PC-3 (cell line): Measurements from ENCODE around the gene METTL26. TPM values are rescaled to one million over a fixed set of nuclear protein-coding genes. Genes with fewer than 3 reads are reported as not detected.

Experiments
- ATAC-seq: fragments of 200-7000 bp; cut with Tn5 transposase; 2 replicates; pipeline ENCODE4 v1.9.1; 2020; ENCODE audit warnings: mild to moderate bottlenecking, moderate library complexity
- BruUV-seq: library from RNA; stranded (reverse); fragments of 400-500 nt; replicated peaks from 2 replicates; lab custom pipeline; 2021; lab: Mats Ljungman, UMichigan
- CTCF ChIA-PET: fragments of 300-600 bp; sonication (Branson Sonifier 250); formaldehyde crosslinking; loops from one replicate; lab custom pipeline; 2022; ENCODE audit warnings: antibody characterized with exemption; lab: Charles Lee
- POLR2A ChIA-PET: fragments of 300-600 bp; sonication (Branson Sonifier 250); formaldehyde crosslinking; loops from one replicate; lab custom pipeline; 2022; ENCODE audit warnings: antibody characterized with exemption; ENCODE audit not compliant: unreplicated experiment; lab: Charles Lee
- DNase-seq: peaks from one replicate; pipeline ENCODE4 v3.0.0-alpha.2; 2015
- H2AFZ ChIP-seq: fragments of 300-600 bp; sonication (generic); 2 replicates; pipeline ENCODE4 v1.6.0; 2016; ENCODE audit warnings: antibody characterized with exemption, low read length
- H3F3A ChIP-seq: fragments of 300-600 bp; sonication (generic); one replicate; pipeline ENCODE4 v1.6.0; 2017; ENCODE audit warnings: antibody characterized with exemption, low read length, control low read depth, mild to moderate bottlenecking; ENCODE audit not compliant: unreplicated experiment
- H3K27ac ChIP-seq: fragments of 300-600 bp; sonication (generic); 2 replicates; pipeline ENCODE4 v1.5.1; 2016; ENCODE audit warnings: mild to moderate bottlenecking, low read length
- H3K27me3 ChIP-seq: fragments of 300-600 bp; sonication (generic); 2 replicates; pipeline ENCODE4 v1.6.1; 2016; ENCODE audit warnings: low read length, mixed read lengths
- H3K36me3 ChIP-seq: fragments of 300-600 bp; sonication (generic); 2 replicates; pipeline ENCODE4 v1.6.1; 2016; ENCODE audit warnings: low read depth, mixed run types, low read length, mixed read lengths
- H3K4me1 ChIP-seq: fragments of 300-600 bp; sonication (generic); 2 replicates; pipeline ENCODE4 v1.5.1; 2016; ENCODE audit warnings: low read length; ENCODE audit not compliant: insufficient read depth
- H3K4me2 ChIP-seq: fragments of 300-600 bp; sonication (generic); 2 replicates; pipeline ENCODE4 v1.6.0; 2016; ENCODE audit warnings: low read length
- H3K4me3 ChIP-seq: fragments of 300-600 bp; sonication (generic); 2 replicates; pipeline ENCODE4 v1.5.1; 2016; ENCODE audit warnings: mild to moderate bottlenecking, low read length, mixed read lengths
- H3K79me2 ChIP-seq: fragments of 300-600 bp; sonication (generic); 2 replicates; pipeline ENCODE4 v1.6.1; 2017; ENCODE audit warnings: low read length, mixed read lengths
- H3K9ac ChIP-seq: fragments of 300-600 bp; sonication (generic); 2 replicates; pipeline ENCODE4 v1.6.0; 2016; ENCODE audit warnings: mild to moderate bottlenecking, low read length
- H3K9me2 ChIP-seq: fragments of 300-600 bp; sonication (generic); replicated peaks from 2 replicates; pipeline ENCODE4 v1.6.1; 2016; ENCODE audit warnings: mixed run types, low read length, mixed read lengths
- H3K9me3 ChIP-seq: fragments of 300-600 bp; sonication (generic); 2 replicates; pipeline ENCODE4 v1.6.1; 2016; ENCODE audit warnings: low read length, mixed read lengths
- H4K20me1 ChIP-seq: fragments of 300-600 bp; sonication (generic); 2 replicates; pipeline ENCODE4 v1.6.1; 2016; ENCODE audit warnings: low read length, mixed read lengths
- EZH2 ChIP-seq: fragments of 300-600 bp; sonication (generic); IDR thresholded peaks from one replicate; pipeline ENCODE4 v1.6.1; 2017; ENCODE audit warnings: antibody characterized with exemption, mild to moderate bottlenecking, low read length; ENCODE audit not compliant: unreplicated experiment
- EZH2phosphoT487 ChIP-seq: fragments of 300-600 bp; sonication (generic); IDR thresholded peaks from 2 replicates; pipeline ENCODE4 v1.6.1; 2018; ENCODE audit warnings: mild to moderate bottlenecking, antibody characterized with exemption, low read length, borderline replicate concordance
- intact Hi-C: fragments of 100-400 bp; cut with micrococcal nuclease; formaldehyde crosslinking; loops from 2 replicates; pipeline ENCODE4 v1.9.0; 2023
- total RNA-seq: library from RNA; depleted of rRNA; stranded (reverse); fragments of >200 nt; gene quantifications from 2 replicates; pipeline ENCODE4 v1.2.3, GENCODE V29; 2014
- TF ChIP-seq, protein P1 (sequence below): fragments of 300-600 bp; sonication (generic); conservative IDR thresholded peaks from 2 replicates; pipeline ENCODE4 v1.5.1; 2017; ENCODE audit warnings: antibody characterized with exemption, low read depth, mild to moderate bottlenecking, low read length

Gene METTL26
- total RNA-seq, 1 experiment from 2014 or later: 179 TPM

GRCh38 chr16:628321-629061 lies 7.6 kb downstream of the METTL26 start:
- H3K4me1 ChIP-seq: peaks cover 17% of the 10 kb centered on the region
- CTCF ChIA-PET: no interaction called here

DNA sequence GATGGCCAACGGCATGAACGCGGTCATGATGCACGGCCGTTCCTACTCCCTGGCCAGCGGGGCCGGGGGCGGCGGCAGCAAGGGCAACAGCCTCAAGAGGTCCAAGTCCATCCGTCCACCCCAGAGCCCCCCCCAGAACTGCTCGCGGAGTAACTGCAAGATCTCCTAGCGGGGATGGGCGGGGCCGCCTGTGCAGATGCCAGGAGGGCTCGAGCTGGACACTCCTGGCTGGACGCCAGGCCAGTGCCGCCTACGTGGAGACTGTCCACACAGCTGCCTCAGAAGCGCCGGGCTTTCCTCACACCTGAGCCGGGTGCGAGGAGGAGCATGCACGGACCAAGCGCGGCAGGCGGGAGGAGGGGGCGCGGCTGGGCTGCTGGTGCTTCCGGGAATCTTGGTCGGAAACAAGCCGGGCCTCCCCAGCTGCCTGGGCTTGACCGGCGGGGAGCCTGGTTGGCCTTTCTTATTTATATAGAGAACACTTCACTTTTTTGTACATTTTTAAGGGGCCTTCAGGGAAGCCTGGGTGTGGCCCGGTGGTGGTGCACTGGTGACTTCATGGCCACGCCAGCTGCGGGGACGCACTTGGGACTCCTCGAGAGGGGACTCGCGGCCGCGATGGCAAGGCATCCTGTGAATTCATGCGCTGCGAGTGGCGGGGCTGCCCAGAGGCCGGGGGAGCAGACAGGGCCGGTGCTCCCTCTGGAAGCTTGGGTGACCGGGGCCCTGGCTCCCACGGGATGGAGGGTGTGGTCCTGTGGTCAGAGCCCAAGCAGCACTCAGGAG lies 8.5 kb downstream of the METTL26 start:
- H3K79me2 ChIP-seq: 0 out of 2 replicates have a peak, but pooled peaks cover 3% of the 10 kb centered on the region
- H3K9me2 ChIP-seq: no peaks in the 10 kb centered on the region
- H3K4me1 ChIP-seq: peaks cover 20% of the 10 kb centered on the region
- ATAC-seq (peak; percentile 51), DNase-seq (peak; percentile 46)
- no peak overlapping the region for H3K4me3 ChIP-seq
- peak overlapping the region; percentile 67 for H3K4me2 ChIP-seq
- no peaks in the 10 kb centered on the region for H3F3A ChIP-seq
- TF ChIP-seq, protein P1, sequence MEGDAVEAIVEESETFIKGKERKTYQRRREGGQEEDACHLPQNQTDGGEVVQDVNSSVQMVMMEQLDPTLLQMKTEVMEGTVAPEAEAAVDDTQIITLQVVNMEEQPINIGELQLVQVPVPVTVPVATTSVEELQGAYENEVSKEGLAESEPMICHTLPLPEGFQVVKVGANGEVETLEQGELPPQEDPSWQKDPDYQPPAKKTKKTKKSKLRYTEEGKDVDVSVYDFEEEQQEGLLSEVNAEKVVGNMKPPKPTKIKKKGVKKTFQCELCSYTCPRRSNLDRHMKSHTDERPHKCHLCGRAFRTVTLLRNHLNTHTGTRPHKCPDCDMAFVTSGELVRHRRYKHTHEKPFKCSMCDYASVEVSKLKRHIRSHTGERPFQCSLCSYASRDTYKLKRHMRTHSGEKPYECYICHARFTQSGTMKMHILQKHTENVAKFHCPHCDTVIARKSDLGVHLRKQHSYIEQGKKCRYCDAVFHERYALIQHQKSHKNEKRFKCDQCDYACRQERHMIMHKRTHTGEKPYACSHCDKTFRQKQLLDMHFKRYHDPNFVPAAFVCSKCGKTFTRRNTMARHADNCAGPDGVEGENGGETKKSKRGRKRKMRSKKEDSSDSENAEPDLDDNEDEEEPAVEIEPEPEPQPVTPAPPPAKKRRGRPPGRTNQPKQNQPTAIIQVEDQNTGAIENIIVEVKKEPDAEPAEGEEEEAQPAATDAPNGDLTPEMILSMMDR: no peak
- TF ChIP-seq EZH2 (no peak), EZH2phosphoT487 (no peak)
- H3K36me3 ChIP-seq: no peaks in the 10 kb centered on the region
- POLR2A ChIA-PET: interaction anchor here (0.6 kb wide), 1 partner anchor 371 kb away, joined by 16 read pairs; no protein-coding TSS in a partner anchor
- BruUV-seq: no TSS peak
- H2AFZ ChIP-seq: no peak overlapping the region
- H3K27me3 ChIP-seq: no peaks in the 10 kb centered on the region
- H4K20me1 ChIP-seq: no peaks in the 10 kb centered on the region
- CTCF ChIA-PET: no interaction called here
- peak overlapping the region; percentile 37 for H3K27ac ChIP-seq
- H3K9ac ChIP-seq: no peak overlapping the region
- intact Hi-C loops: no loop called here
- H3K9me3 ChIP-seq: no peaks in the 10 kb centered on the region

More at GRCh38 chr16:628321-629061, 7.6 kb downstream of the METTL26 start:
- no TSS peak for BruUV-seq
- intact Hi-C loops: no loop called here
- no peak overlapping the region for H2AFZ ChIP-seq
- H4K20me1 ChIP-seq: no peaks in the 10 kb centered on the region
- POLR2A ChIA-PET: no interaction called here
- ATAC-seq: no peak
- H3K4me3 ChIP-seq: no peak overlapping the region
- H3K9me2 ChIP-seq: no peaks in the 10 kb centered on the region
- H3F3A ChIP-seq: no peaks in the 10 kb centered on the region
- no peaks in the 10 kb centered on the region for H3K27me3 ChIP-seq
- H3K9me3 ChIP-seq: no peaks in the 10 kb centered on the region
- TF ChIP-seq EZH2phosphoT487 (no peak), EZH2 (no peak)
- H3K27ac ChIP-seq: no peak overlapping the region
- no peaks in the 10 kb centered on the region for H3K36me3 ChIP-seq
- H3K79me2 ChIP-seq: no peaks in the 10 kb centered on the region
- no peak overlapping the region for H3K9ac ChIP-seq
- H3K4me2 ChIP-seq: no peak overlapping the region
- DNase-seq: no peak

GRCh38 chr16:626787-627453 lies 9.2 kb downstream of the METTL26 start:
- ChIA-PET CTCF (no interaction called here), POLR2A (interaction anchor here (0.6 kb wide), 1 partner anchor 370 kb away, joined by 16 read pairs; no protein-coding TSS in a partner anchor)
- 0 out of 2 replicates have a peak, but pooled peaks cover 3% of the 10 kb centered on the region for H3K79me2 ChIP-seq
- BruUV-seq: no TSS peak
- peaks cover 27% of the 10 kb centered on the region for H3K4me1 ChIP-seq
- no peaks in the 10 kb centered on the region for H3K27me3 ChIP-seq
- intact Hi-C loops: no loop called here
- H3K4me3 ChIP-seq: peak overlapping the region; percentile 27; the same call in 1 of the 2 replicates
- H3K27ac ChIP-seq: peak overlapping the region; percentile 44
- DNase-seq (peak; percentile 92), ATAC-seq (peak; percentile 84)
- no peaks in the 10 kb centered on the region for H3K36me3 ChIP-seq
- H3F3A ChIP-seq: no peaks in the 10 kb centered on the region
- H3K9me3 ChIP-seq: no peaks in the 10 kb centered on the region
- no peak overlapping the region for H3K9ac ChIP-seq
- no peaks in the 10 kb centered on the region for H3K9me2 ChIP-seq
- no peak overlapping the region for H2AFZ ChIP-seq
- H4K20me1 ChIP-seq: no peaks in the 10 kb centered on the region
- peak overlapping the region; percentile 67 for H3K4me2 ChIP-seq
- no peak for TF ChIP-seq EZH2
- TF ChIP-seq EZH2phosphoT487: peak; percentile 74
- TF ChIP-seq, protein P1: no peak
